OCI-LY1 (cell line): Measurements from ENCODE around the gene MAPK13.
A peak's percentile ranks its signal among the peaks of the same experiment; 100 is the strongest.
"Not testable (repeated sequence)": the region's sequence is repeated elsewhere in the genome, so short reads cannot be mapped to it uniquely, and the experiment has no call there.

Experiments
- H2AFZ ChIP-seq: fragments of 200-600 bp; sonication (generic), shearing (Covaris generic); 2 replicates; pipeline ENCODE4 v1.6.0; 2014; ENCODE audit warnings: antibody characterized with exemption, mild to moderate bottlenecking, low read length
- H3F3A ChIP-seq: fragments of 200-600 bp; sonication (generic), shearing (Covaris generic); 2 replicates; pipeline ENCODE4 v1.6.0; 2014; ENCODE audit warnings: mild to moderate bottlenecking, antibody characterized with exemption, low read length, moderate library complexity; ENCODE audit not compliant: insufficient read depth
- H3K27ac ChIP-seq: fragments of 200-600 bp; sonication (generic); 2 replicates; pipeline ENCODE4 v1.5.1; 2014; ENCODE audit warnings: low read length, mixed run types, mild to moderate bottlenecking, low read depth; ENCODE audit not compliant: poor library complexity, severe bottlenecking
- H3K27me3 ChIP-seq: fragments of 200-600 bp; sonication (generic); 2 replicates; pipeline ENCODE4 v1.6.0; 2014; ENCODE audit warnings: antibody characterized with exemption, mild to moderate bottlenecking, low read length, moderate library complexity; ENCODE audit not compliant: insufficient read depth
- H3K36me3 ChIP-seq: fragments of 200-600 bp; sonication (generic); 2 replicates; pipeline ENCODE4 v1.6.1; 2014; ENCODE audit warnings: mild to moderate bottlenecking, antibody characterized with exemption, low read length, moderate library complexity, mixed read lengths; ENCODE audit not compliant: insufficient read depth
- H3K4me1 ChIP-seq: fragments of 200-600 bp; sonication (generic); 2 replicates; pipeline ENCODE4 v1.5.1; 2014; ENCODE audit warnings: mild to moderate bottlenecking, low read length, moderate library complexity; ENCODE audit not compliant: insufficient read depth, severe bottlenecking
- H3K4me2 ChIP-seq: fragments of 200-600 bp; sonication (generic), shearing (Covaris generic); 2 replicates; pipeline ENCODE4 v1.6.1; 2014; ENCODE audit warnings: low read length
- H3K4me3 ChIP-seq: fragments of 200-600 bp; sonication (generic); 2 replicates; pipeline ENCODE4 v1.5.1; 2014; ENCODE audit warnings: low read length, low read depth, mild to moderate bottlenecking, mixed read lengths; ENCODE audit not compliant: poor library complexity, severe bottlenecking
- H3K79me2 ChIP-seq: fragments of 200-600 bp; shearing (Covaris generic); 2 replicates; pipeline ENCODE4 v1.6.1; 2016; ENCODE audit warnings: mixed run types, low read length, mixed read lengths; ENCODE audit not compliant: insufficient read depth
- H3K9ac ChIP-seq: fragments of 200-600 bp; sonication (generic), shearing (Covaris generic); 2 replicates; pipeline ENCODE4 v1.6.1; 2014; ENCODE audit warnings: mild to moderate bottlenecking, low read length, mixed read lengths
- H3K9me2 ChIP-seq: fragments of 200-600 bp; sonication (generic), shearing (Covaris generic); 2 replicates; pipeline ENCODE4 v1.6.1; 2014; ENCODE audit warnings: low read depth, mild to moderate bottlenecking, low read length, mixed read lengths
- H3K9me3 ChIP-seq: fragments of 200-600 bp; shearing (Covaris generic); 2 replicates; pipeline ENCODE4 v1.6.1; 2014; ENCODE audit warnings: low read length, mixed read lengths
- H4K20me1 ChIP-seq: fragments of 200-600 bp; sonication (generic), shearing (Covaris generic); 2 replicates; pipeline ENCODE4 v1.6.0; 2016; ENCODE audit warnings: mild to moderate bottlenecking, low read length; ENCODE audit not compliant: insufficient read depth
- EZH2 ChIP-seq: fragments of 200-600 bp; sonication (generic), shearing (Covaris generic); IDR thresholded peaks from 2 replicates; pipeline ENCODE4 v1.8.0; 2017; ENCODE audit warnings: borderline replicate concordance, mixed run types, mild to moderate bottlenecking, antibody characterized with exemption, low read length, moderate library complexity, mixed read lengths
- TF ChIP-seq, protein P1 (sequence below): fragments of 200-600 bp; sonication (generic), shearing (Covaris generic); IDR thresholded peaks from 2 replicates; pipeline ENCODE4 v1.5.1; 2017; ENCODE audit warnings: mild to moderate bottlenecking, antibody characterized with exemption, low read length, moderate library complexity, mixed read lengths

Gene MAPK13

DNA sequence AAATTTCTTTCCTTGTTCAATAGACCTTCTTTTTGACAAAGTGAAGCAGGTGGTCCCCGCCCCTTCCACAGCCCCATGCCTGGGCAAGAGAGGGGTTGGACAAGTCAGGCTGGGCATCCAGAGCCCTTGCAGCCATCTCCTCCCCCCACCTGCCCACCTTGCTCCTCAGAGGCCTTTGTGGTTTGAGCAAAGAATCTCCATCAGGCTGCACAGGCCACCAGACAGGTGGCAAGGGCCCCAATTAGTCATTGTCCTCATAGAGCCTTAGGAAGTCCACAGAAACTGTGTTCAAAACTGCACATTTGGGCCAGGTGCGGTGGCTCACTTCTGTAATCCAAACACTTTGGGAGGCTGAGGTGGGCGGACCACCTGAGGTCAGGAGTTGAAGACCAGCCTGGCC is 1.5 kb upstream of the MAPK13 start:
- Histone ChIP-seq H3K9me3 (no peaks in the 10 kb centered on the region), H4K20me1 (no peaks in the 10 kb centered on the region), H3K9ac (no peak overlapping the region), H3K27ac (no peak overlapping the region), H2AFZ (no peak overlapping the region), H3K79me2 (no peaks in the 10 kb centered on the region), H3K27me3 (no peaks in the 10 kb centered on the region), H3K4me2 (no peak overlapping the region), H3F3A (no peaks in the 10 kb centered on the region), H3K4me1 (peaks cover 18% of the 10 kb centered on the region), H3K36me3 (no peaks in the 10 kb centered on the region), H3K9me2 (no peaks in the 10 kb centered on the region), H3K4me3 (no peak overlapping the region)
- TF ChIP-seq, protein P1, sequence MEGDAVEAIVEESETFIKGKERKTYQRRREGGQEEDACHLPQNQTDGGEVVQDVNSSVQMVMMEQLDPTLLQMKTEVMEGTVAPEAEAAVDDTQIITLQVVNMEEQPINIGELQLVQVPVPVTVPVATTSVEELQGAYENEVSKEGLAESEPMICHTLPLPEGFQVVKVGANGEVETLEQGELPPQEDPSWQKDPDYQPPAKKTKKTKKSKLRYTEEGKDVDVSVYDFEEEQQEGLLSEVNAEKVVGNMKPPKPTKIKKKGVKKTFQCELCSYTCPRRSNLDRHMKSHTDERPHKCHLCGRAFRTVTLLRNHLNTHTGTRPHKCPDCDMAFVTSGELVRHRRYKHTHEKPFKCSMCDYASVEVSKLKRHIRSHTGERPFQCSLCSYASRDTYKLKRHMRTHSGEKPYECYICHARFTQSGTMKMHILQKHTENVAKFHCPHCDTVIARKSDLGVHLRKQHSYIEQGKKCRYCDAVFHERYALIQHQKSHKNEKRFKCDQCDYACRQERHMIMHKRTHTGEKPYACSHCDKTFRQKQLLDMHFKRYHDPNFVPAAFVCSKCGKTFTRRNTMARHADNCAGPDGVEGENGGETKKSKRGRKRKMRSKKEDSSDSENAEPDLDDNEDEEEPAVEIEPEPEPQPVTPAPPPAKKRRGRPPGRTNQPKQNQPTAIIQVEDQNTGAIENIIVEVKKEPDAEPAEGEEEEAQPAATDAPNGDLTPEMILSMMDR: no peak
- no peak for TF ChIP-seq EZH2

GRCh38 chr6:36129334-36129733 is 979 bp upstream of the MAPK13 start:
- H2AFZ ChIP-seq, H3K79me2 ChIP-seq, H3K4me3 ChIP-seq, H3K27ac ChIP-seq, H3F3A ChIP-seq, H3K4me2 ChIP-seq, H3K9me3 ChIP-seq, H4K20me1 ChIP-seq, H3K36me3 ChIP-seq, H3K27me3 ChIP-seq, H3K9ac ChIP-seq, H3K9me2 ChIP-seq: not testable (repeated sequence)
- H3K4me1 ChIP-seq: peaks cover 18% of the 10 kb centered on the region

DNA sequence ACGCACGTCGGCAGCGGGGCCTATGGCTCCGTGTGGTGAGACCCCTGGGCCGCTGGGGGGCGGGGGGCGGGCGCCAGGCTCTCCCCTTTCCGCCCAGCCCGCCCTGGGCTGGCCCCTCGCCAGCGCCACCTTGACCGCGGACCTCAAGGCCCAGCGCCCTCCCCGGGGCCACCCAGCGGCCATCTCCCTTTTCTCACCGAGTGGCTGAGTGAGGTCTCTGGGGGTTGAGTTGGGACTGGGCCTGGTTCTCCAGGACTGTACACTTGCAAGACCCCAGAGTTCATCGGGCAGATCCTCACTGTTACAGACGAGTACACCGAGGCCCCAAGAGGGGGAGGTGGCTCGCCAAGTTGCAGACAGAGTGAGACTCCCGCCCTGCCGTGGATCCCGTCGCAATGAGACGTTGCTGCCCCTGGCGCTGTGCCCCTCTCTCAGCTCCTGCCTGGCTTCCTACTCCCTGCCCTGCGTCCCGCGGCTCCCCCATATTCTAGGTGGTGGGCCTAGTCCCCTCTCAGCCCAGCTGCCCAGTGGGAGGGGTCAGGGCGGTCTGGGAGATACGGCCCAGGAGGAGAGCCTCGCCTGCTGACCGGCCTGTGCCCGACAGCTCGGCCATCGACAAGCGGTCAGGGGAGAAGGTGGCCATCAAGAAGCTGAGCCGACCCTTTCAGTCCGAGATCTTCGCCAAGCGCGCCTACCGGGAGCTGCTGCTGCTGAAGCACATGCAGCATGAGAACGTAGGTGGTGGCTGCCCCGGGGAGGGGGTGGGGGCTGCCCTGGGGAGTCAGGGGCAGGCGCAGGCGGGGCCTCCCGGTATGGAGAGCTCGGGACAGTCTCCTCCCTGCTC is 576 bp downstream of the MAPK13 start:
- Histone ChIP-seq H3K4me3 (peak overlapping the region; percentile 39), H3F3A (no peaks in the 10 kb centered on the region), H3K27me3 (no peaks in the 10 kb centered on the region), H3K27ac (no peak overlapping the region), H3K79me2 (no peaks in the 10 kb centered on the region), H4K20me1 (no peaks in the 10 kb centered on the region), H3K4me2 (peak overlapping the region; percentile 57), H3K36me3 (no peaks in the 10 kb centered on the region), H3K9ac (no peak overlapping the region; the same call in 1 of the 2 replicates), H3K9me2 (no peaks in the 10 kb centered on the region), H3K9me3 (no peaks in the 10 kb centered on the region), H2AFZ (no peak overlapping the region), H3K4me1 (peaks cover 18% of the 10 kb centered on the region)
- TF ChIP-seq, protein P1: no peak
- no peak for TF ChIP-seq EZH2
